ENCODE measurements around the gene HDGFL2. TPM values are rescaled to one million over a fixed set of nuclear protein-coding genes. Genes with fewer than 3 reads are reported as not detected.

HDGFL2 gene
- total and polyA plus RNA-seq, 4 donors: 3.4 to 15.7 (median 14.1) TPM

GRCh38 chr19:4519521-4520277, 47.6 kb downstream of the HDGFL2 start:
- Histone ChIP-seq H3K9me3 (ENCODE audit: control insufficient read depth in 4 of 4, low read length in 3 of 4) (no peaks in the 10 kb centered on the region), H3K9ac (ENCODE audit: low read depth in 1 of 2, low read length in 2 of 2) (no peak overlapping the region), H3K27me3 (ENCODE audit: control insufficient read depth in 4 of 4, insufficient read depth in 4 of 4, low read length in 3 of 4) (no peaks in the 10 kb centered on the region), H3K27ac (ENCODE audit: low read depth in 1 of 2, low read length in 2 of 2) (peak overlapping the region; percentile 75 to 78), H3K4me3 (ENCODE audit: low read depth in 1 of 3, low read length in 3 of 3) (no peak overlapping the region), H3K36me3 (ENCODE audit: control insufficient read depth in 4 of 4, insufficient read depth in 3 of 4, low read depth in 1 of 4, low read length in 3 of 4) (peaks cover 0 to 12% (median 5%) of the 10 kb centered on the region in 4 donors), H3K4me1 (ENCODE audit: control insufficient read depth in 4 of 4, insufficient read depth in 4 of 4, low read length in 3 of 4) (peaks cover 18 to 71% (median 64%) of the 10 kb centered on the region in 4 donors)
- DNase-seq (ENCODE audit: low spot score): no peak
- WGBS: 55% methylated on average over 9 of the region's 9 CpGs
- TF ChIP-seq REST (IDR thresholded peaks at IDR 0.05) (no peak), TAF1 (conservative IDR thresholded peaks at IDR 0.05) (no peak), EGR1 (IDR thresholded peaks at IDR 0.05; ENCODE audit: low read depth in 2 of 2) (no peak), JUND (IDR thresholded peaks at IDR 0.05) (no peak), FOXA2 (IDR thresholded peaks at IDR 0.05) (no peak), HNF4G (IDR thresholded peaks at IDR 0.05) (no peak), SP1 (IDR thresholded peaks at IDR 0.05) (no peak), NR2F2 (IDR thresholded peaks at IDR 0.05) (no peak), FOXA1 (IDR thresholded peaks at IDR 0.05) (no peak), RAD21 (IDR thresholded peaks at IDR 0.05) (no peak), CTCF (IDR thresholded peaks at IDR 0.05; ENCODE audit: low read depth, low read length, missing input control) (no peak), YY1 (IDR thresholded peaks at IDR 0.05) (no peak), ATF3 (IDR thresholded peaks at IDR 0.05) (no peak), HNF4A (conservative IDR thresholded peaks at IDR 0.05) (no peak), ZBTB33 (IDR thresholded peaks at IDR 0.05) (no peak), GABPA (IDR thresholded peaks at IDR 0.05 in 1 of 2, conservative IDR thresholded peaks at IDR 0.05 in 1 of 2) (no peak), RXRA (IDR thresholded peaks at IDR 0.05) (no peak), MAX (IDR thresholded peaks at IDR 0.05) (no peak)

Data from liver (tissue), 9 donors.